Neutrophil (primary cell): Measurements from ENCODE around the gene MKX.

Experiments
- H3K27ac ChIP-seq: fragments of 200-600 bp; sonication (generic); 2 replicates; pipeline ENCODE4 v1.5.1; 2016; ENCODE audit warnings: mild to moderate bottlenecking, moderate library complexity
- H3K27me3 ChIP-seq: fragments of 200-600 bp; sonication (generic); 2 replicates; pipeline ENCODE4 v1.6.0; 2016; ENCODE audit warnings: mild to moderate bottlenecking
- H3K36me3 ChIP-seq: fragments of 200-600 bp; sonication (generic); 2 replicates; pipeline ENCODE4 v1.5.1; 2017
- H3K4me1 ChIP-seq, 2 experiments: fragments of 200-600 bp in 1 of 2; sonication (generic) in 1 of 2; 1 replicate in 1 of 2; 2 replicates in 1 of 2; pipeline versions ENCODE4 v1.5.1 to v1.6.1; 2013 to 2016; ENCODE audit warnings: low read depth in 1 of 2, low read length in 1 of 2, mild to moderate bottlenecking in 1 of 2, moderate library complexity in 1 of 2; ENCODE audit not compliant: control insufficient read depth in 1 of 2, insufficient read depth in 1 of 2
- H3K4me3 ChIP-seq, 2 experiments: fragments of 200-600 bp in 1 of 2; sonication (generic) in 1 of 2; 1 replicate in 1 of 2; 2 replicates in 1 of 2; pipeline ENCODE4 v1.5.1; 2013 to 2016; ENCODE audit warnings: low read depth in 1 of 2, low read length in 1 of 2, mild to moderate bottlenecking in 1 of 2, moderate library complexity in 1 of 2
- H3K9me3 ChIP-seq: fragments of 200-600 bp; sonication (generic); 2 replicates; pipeline ENCODE4 v1.5.1; 2016
- CTCF ChIP-seq: fragments of 200-600 bp; sonication (generic); IDR thresholded peaks from 2 replicates; pipeline ENCODE4 v1.5.1; 2016; ENCODE audit warnings: antibody characterized with exemption

Gene MKX

DNA sequence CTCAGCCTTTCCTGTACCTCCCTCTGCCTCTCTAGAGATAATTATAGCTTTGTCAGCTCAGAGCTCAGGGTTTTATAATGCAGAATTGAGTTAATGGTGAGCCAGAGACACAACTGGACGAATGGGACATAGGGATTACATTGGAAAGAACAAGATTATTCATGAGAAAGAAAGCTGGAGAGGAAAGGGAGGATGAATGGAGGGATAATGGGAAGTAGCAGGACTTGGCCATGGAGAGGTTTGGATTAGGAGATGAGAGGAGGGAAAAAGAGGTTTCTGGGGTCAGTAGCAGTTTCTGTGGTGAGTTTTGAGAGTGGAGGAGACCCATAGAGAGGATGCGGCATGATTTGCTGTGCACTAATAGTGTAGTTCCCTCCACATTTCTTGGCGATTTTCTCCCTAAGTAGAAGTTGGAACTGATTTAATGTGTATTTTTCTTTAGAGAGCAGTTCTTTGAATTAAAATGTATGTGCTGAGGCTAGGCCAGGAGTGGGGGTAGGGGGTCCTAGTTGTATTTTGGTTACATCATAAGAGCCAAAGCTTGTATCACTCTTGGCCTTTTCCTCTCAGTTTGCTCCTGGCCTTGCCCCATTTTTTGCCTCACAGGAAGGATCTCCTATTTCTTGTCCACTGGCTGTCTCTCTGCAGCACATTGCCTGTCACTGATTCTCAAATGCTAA lies 107.4 kb downstream of the MKX start:
- no peaks in the 10 kb centered on the region for H3K27me3 ChIP-seq
- H3K9me3 ChIP-seq = no peaks in the 10 kb centered on the region
- H3K27ac ChIP-seq = no peak overlapping the region
- no peak overlapping the region for H3K4me3 ChIP-seq
- no peaks in the 10 kb centered on the region for H3K36me3 ChIP-seq
- TF ChIP-seq CTCF = no peak
- H3K4me1 ChIP-seq = no peaks in the 10 kb centered on the region

GRCh38 chr10:27637601-27638000 lies 108.0 kb downstream of the MKX start:
- no peaks in the 10 kb centered on the region for H3K27me3 ChIP-seq
- no peak for TF ChIP-seq CTCF
- H3K36me3 ChIP-seq = no peaks in the 10 kb centered on the region
- H3K9me3 ChIP-seq = no peaks in the 10 kb centered on the region
- H3K4me3 ChIP-seq = no peak overlapping the region
- no peaks in the 10 kb centered on the region for H3K4me1 ChIP-seq
- no peak overlapping the region for H3K27ac ChIP-seq

GRCh38 chr10:27636816-27637215 lies 108.8 kb downstream of the MKX start:
- no peaks in the 10 kb centered on the region for H3K36me3 ChIP-seq
- no peak overlapping the region for H3K4me3 ChIP-seq
- H3K27me3 ChIP-seq = no peaks in the 10 kb centered on the region
- H3K4me1 ChIP-seq = no peaks in the 10 kb centered on the region
- no peak overlapping the region for H3K27ac ChIP-seq
- no peaks in the 10 kb centered on the region for H3K9me3 ChIP-seq
- TF ChIP-seq CTCF = no peak

GRCh38 chr10:27635699-27636270 lies 109.8 kb downstream of the MKX start:
- no peak overlapping the region for H3K4me3 ChIP-seq
- no peak overlapping the region for H3K27ac ChIP-seq
- no peaks in the 10 kb centered on the region for H3K9me3 ChIP-seq
- H3K4me1 ChIP-seq = no peaks in the 10 kb centered on the region
- no peaks in the 10 kb centered on the region for H3K27me3 ChIP-seq
- TF ChIP-seq CTCF = no peak
- no peaks in the 10 kb centered on the region for H3K36me3 ChIP-seq

DNA sequence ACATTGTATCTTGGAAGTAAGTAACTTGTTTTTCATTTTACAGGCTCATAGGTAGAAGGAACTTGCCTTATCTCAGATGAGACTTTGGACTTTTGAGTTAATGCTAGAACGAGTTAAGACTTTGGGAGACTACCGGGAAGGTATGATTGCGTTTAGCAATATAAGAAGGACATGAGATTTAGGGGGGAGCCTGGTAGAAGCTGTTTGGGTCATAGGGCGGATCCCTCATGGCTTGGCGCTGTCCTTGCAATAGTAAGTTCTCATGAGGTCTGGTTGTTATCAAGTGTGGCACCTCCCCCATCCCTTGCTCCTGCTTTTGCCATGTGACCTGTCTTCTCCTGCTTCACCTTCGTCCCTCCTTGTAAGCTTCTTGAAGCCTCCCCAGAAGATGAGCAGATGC lies 110.3 kb downstream of the MKX start:
- no peak overlapping the region for H3K4me3 ChIP-seq
- H3K36me3 ChIP-seq = no peaks in the 10 kb centered on the region
- no peak overlapping the region for H3K27ac ChIP-seq
- TF ChIP-seq CTCF = no peak
- no peaks in the 10 kb centered on the region for H3K4me1 ChIP-seq
- H3K27me3 ChIP-seq = no peaks in the 10 kb centered on the region
- no peaks in the 10 kb centered on the region for H3K9me3 ChIP-seq
